H54 (cell line): ENCODE results near the gene CADPS.
A peak's percentile ranks its signal among the peaks of the same experiment; 100 is the strongest.

Experiments used
- DNase-seq: peaks from one replicate; pipeline ENCODE4 v3.0.0; 2011; ENCODE audit warnings: low spot score, mixed read lengths; ENCODE audit not compliant: insufficient read length
- FAIRE-seq: peaks from 3 replicates; lab custom pipeline; 2011; peaks lifted over from hg19 to GRCh38; lab: Jason Lieb, UNC
- POLR2A ChIP-seq: IDR thresholded peaks from 2 replicates; pipeline ENCODE4 v1.6.1; 2011; ENCODE audit warnings: low read depth, mild to moderate bottlenecking, low read length

CADPS gene

DNA sequence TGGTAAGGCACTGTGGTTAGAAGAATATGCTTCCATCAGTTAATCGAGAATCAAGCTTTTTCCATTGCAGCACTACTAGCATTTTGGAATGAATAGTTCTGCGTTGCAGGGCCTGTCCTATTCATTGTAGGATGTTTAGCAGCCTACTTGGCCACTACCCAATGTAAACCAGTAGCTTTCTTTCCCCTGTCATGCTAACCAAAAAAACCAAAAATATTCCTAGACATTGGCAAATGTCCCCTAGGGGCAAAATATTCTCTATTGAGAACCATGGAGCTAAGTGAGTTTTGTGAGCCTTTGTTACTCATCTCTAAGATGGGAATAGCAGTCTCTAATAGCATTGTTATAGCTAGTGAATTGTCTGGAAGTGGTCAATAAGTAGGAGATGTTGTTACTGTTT is 187.2 kb downstream of the CADPS start:
- DNase-seq (no peak), FAIRE-seq (no peak)
- TF ChIP-seq POLR2A: no peak

- FAIRE-seq: no peak
- DNase-seq: no peak
- no peak for TF ChIP-seq POLR2A
Observed at GRCh38 chr3:62686503-62687294, 188.5 kb downstream of the CADPS start.

DNA sequence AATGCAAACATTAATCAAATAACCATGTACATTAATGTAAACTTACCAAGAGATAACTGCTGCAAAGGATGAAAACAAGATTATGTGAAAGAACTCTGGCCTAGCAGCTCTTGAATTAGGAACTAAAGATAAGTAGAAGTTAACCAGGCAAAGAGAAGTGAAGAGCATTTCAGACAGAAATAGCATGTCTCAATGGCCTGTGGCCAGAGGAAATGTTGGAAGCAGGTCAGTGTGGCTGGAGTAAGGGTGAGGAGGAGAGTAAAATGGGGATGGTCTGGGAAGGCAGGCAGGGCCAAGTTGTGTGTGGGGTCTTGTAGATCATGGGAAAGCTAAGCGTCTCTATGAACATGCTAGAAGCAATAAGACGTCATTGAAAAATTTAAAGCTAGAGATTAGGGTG is 192.4 kb downstream of the CADPS start:
- no peak for TF ChIP-seq POLR2A
- FAIRE-seq: no peak
- no peak for DNase-seq

DNA sequence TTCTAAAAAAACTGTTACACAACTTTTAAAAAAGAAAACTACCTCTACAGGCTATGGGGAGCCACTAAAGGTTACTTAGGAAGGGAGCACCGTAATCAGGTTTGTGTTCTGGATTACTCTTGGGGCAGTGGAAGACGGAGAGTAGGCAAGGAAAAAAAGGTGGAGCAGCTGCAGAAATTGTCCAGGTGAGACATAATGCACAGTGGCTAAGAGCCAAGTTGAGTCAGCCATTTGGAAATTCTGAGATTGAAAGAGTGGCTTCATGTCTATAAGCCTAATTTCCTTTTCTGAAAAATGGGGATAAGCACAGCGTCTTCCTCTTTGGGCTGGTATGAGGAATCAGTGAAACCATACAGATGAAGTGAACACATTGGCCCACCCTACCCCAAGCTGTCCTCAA is 195.2 kb downstream of the CADPS start:
- FAIRE-seq (no peak), DNase-seq (no peak)
- no peak for TF ChIP-seq POLR2A

GRCh38 chr3:62678841-62679240 is 196.4 kb downstream of the CADPS start:
- TF ChIP-seq POLR2A: no peak
- DNase-seq: no peak
- FAIRE-seq: no peak

- TF ChIP-seq POLR2A: no peak
- DNase-seq: no peak
- no peak for FAIRE-seq
Observed at GRCh38 chr3:62677926-62678325, 197.3 kb downstream of the CADPS start.

DNA sequence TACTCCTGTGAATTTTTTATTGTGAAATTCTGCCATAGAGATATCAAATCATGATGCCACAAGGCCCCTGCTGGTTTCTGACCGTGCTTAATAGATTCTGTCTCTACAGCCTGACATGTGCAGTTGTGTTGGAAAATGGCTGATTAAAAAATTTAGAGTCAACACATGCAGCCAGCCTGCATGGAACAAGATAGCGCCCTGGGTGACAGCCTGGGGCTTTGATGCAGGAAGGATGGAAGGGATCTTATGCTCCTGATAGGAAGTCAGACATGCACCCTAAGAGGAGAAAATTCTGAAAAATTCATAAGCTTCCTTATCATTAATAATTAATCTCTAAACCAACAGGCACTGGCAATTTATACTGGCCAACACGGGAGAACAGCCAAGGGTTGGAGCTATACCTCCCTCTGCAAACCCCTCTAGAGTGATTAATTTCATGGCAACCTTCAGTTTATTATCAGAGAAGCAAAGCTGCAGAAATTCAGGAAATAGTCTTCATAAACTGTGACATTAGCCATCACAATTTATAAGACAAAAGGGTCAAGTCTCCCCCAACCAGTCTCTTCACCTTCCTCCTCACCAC is 198.4 kb downstream of the CADPS start:
- DNase-seq: no peak
- TF ChIP-seq POLR2A: no peak
- FAIRE-seq: no peak

- TF ChIP-seq POLR2A: no peak
- FAIRE-seq (no peak), DNase-seq (no peak)
Observed at GRCh38 chr3:62675492-62675891, 199.7 kb downstream of the CADPS start.

GRCh38 chr3:62672988-62673313 is 202.3 kb downstream of the CADPS start:
- FAIRE-seq (no peak), DNase-seq (no peak)
- no peak for TF ChIP-seq POLR2A

- TF ChIP-seq POLR2A: no peak
- FAIRE-seq (no peak), DNase-seq (no peak)
Observed at GRCh38 chr3:62672270-62672987, 202.8 kb downstream of the CADPS start.

- FAIRE-seq (no peak), DNase-seq (no peak)
- TF ChIP-seq POLR2A: no peak
Observed at GRCh38 chr3:62670351-62670750, 204.9 kb downstream of the CADPS start.

GRCh38 chr3:62669161-62669560 is 206.1 kb downstream of the CADPS start:
- DNase-seq (no peak), FAIRE-seq (no peak)

DNA sequence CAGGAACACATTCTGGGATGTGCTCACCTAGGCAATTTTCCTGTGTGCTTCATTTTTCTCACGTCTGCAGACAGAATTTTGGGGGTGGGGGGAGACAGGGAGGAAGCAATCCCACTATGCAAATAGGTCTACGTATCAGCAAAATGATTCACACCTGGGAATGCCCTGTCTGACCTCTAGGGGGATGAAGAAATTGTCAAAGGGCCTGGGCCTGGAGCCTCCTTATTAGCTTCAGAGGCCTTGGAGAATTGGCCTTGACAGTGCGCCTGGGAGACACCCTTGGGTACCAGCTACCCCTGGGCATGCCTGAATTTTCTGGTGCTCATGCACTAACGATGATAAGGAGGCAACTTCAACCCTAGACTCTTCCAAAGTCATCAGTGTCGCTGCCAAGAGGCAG is 207.5 kb downstream of the CADPS start:
- DNase-seq: no peak
- TF ChIP-seq POLR2A: no peak
- no peak for FAIRE-seq

More at GRCh38 chr3:62669161-62669560, 206.1 kb downstream of the CADPS start:
- TF ChIP-seq POLR2A: no peak

DNA sequence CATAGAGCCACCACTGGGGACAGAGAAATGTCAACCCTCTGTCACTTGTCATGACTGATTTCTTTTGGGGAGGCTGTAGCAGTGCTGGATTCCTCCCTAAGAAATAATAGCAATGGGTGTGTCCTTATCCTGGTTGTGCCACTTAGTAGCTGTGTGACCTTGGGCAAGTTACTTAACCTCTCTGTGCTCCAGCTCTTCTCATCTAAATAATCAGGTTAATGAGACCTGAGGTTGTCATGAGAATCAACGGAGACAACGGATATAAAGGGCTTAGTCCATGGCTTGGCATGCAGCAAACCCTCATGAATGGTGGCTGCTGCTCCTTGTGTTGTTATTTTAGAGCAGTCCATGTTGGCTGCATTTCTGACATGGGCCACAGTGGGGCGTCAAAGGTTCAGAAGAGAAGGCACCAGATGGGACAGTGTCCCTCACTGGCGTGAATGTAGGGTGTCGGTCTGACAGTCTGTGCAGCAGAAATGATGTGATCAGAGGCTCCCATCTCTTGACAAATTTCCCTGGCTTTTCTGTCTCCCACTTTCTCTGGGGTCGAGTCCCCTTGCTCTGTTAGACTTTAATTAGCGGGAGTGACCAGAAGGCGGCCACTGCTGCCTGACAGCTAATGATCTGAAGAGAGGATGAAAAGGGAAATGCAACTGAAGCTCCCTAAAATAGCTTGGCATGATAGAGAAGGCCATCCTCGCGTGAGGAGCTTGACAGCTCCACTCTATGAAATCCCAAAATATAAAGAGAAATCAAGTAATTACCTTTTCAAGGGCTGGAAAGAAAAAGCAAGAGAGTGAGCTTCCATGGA is 209.4 kb downstream of the CADPS start:
- FAIRE-seq: peak; percentile 82
- peak; percentile 24 for DNase-seq

More for the DNA sequence above, 209.4 kb downstream of the CADPS start:
- TF ChIP-seq POLR2A: no peak
